GM18499 (cell line): ENCODE results near the gene PHF21B.

Experiments used
- ATAC-seq: cut with Tn5 transposase; IDR thresholded peaks from one replicate; pipeline ENCODE4 v1.9.1; 2021; ENCODE audit warnings: moderate number of reproducible peaks; ENCODE audit not compliant: insufficient read depth, unreplicated experiment

Gene PHF21B

DNA sequence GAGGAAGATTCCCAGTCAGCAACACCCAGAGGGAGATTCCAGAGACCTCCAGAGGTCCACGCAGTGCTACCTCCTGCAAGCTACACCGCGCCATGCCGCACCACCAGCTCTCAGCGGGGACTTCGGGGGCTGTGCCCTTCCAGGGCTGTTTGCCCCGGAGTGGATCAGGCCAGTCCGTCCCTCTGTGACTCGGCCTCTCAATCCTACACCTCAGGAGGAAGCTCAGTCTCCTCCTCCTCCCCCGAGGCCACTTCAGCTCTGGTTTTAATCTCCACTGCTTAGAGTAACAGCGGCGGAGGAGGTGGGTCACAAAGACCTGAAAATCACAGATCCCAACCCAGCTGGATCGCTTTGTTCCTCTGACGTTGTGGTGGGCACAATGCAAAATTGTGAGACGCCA, 68.6 kb downstream of the PHF21B start:
- no peak for ATAC-seq

DNA sequence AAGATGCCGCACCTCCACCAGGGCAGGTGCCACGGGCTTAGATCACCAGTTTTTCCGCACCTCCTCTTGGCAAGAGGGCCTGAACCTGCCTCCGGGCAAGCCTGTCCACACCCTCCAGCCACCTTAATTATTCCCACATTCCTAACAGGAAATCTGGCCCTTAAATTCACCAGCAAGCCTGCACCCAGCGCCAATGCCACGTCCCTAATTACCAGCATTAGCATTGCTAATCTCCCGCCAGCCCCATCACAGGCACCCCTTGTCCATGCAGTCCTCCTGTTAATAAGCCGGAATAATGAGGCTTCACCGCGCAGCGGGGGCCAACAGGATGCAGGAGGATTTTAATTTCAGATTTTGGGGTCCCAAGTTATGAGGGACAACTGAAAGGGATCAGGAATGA, 69.7 kb downstream of the PHF21B start:
- no peak for ATAC-seq

DNA sequence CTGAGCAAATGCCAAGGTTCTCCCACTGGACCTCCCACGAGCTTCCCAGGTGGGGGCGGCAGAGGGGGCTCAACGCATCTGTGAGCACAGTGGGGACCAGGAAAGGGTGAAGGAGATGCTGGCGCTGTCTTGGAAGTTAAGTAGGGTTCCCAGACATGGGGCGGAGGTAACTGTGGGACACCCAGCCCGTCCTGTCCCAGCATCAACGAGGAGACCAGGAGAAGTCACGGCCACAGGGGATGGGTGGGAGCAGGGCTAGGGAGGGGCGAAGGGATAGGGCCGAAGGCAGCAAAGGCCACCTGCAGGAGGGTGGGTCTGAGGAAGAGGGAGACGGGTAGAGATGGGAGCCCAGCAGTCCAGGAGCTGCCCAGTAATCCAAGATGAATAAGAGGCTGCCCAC, 70.4 kb downstream of the PHF21B start:
- no peak for ATAC-seq

DNA sequence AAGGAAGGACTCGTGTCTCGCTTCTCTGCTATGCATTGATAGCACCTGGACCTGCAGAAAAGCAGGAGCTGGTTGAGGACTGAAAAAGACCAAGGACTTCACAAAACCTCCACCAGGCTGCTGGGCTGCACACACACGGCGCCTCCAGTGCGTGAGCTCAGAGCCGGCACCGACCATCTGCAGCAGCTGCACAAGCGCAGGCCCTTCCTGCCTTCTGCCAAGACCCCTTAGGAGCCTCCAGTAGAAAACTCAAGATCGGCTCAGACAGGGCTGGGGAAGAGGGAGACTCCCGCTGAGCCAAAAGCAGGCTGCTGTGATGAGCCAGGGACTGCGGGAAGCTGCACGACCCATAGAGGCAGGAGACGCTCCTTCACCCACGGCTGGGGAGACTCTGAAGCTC, 70.9 kb downstream of the PHF21B start:
- ATAC-seq: no peak

DNA sequence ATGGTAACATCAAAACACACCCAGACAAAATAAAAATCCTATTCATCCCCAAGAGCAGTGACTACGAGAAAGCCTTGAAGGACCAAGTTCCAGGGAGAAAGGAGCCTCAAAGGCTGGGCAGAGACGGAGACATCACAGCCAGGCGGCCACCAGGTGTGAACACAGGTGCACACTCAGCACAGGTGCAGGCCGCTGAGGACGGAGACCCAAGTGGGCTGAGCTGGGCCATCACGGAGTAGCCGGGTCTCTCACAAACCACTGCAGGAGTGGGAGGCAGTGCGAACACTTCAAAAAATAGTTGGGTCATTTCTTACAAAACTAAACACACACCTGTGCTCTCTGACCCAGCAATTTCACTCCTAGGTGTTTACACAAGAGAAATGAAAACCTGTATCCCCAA, 72.6 kb downstream of the PHF21B start:
- no peak for ATAC-seq

DNA sequence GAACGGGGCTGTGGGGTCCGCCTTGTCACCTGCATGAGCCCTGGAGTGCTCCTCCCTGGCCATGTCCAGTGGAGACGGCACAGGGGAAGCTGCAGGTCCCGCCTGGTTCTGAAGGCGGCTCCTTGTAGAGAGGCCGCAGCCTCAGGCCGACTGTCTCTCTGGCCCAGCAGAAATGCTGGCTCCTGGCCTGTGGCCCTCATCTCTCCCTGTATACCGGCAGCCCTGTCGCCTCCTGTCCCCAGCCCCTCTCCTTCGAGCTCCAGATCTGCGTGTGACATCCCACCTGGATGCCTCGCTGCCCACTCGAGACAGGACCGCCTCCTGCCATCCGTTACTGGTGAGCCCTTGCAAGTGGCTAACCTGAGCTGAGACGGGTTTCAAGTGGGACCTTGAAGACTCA, 73.6 kb downstream of the PHF21B start:
- no peak for ATAC-seq

DNA sequence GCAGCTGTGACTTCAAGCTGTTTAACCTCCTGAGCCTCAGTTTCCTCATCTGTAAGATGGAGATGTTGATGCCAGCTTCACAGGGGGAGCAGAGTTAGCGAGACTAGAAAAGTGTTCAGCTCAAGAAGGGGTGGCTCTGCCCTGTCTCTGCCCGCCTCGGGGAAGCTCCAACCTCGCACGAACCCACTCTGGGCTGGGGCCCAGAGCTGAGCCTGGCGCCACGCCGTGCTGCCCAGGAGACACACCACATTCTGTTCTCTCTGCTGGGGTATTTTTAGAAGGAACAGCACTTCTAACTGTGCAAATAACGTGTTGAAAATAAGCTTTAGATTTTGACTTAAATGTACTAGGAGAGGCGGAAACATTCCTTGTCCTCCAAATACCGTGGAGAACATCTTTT, 74.1 kb downstream of the PHF21B start:
- ATAC-seq: no peak

DNA sequence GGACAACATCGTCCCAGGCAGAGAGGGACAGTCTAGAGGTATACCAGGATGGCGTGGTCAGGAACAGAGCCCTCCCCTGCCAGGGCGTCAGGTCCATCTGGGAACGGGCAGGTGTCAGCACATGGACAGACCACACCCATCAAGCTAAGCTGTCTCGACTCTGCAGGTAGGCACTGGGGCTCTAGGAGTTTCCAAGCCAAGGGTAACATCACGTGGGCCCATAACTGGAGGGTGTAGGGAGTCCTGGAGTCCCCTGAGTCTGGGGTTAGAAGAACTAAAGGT, 75.4 kb downstream of the PHF21B start:
- ATAC-seq: no peak

DNA sequence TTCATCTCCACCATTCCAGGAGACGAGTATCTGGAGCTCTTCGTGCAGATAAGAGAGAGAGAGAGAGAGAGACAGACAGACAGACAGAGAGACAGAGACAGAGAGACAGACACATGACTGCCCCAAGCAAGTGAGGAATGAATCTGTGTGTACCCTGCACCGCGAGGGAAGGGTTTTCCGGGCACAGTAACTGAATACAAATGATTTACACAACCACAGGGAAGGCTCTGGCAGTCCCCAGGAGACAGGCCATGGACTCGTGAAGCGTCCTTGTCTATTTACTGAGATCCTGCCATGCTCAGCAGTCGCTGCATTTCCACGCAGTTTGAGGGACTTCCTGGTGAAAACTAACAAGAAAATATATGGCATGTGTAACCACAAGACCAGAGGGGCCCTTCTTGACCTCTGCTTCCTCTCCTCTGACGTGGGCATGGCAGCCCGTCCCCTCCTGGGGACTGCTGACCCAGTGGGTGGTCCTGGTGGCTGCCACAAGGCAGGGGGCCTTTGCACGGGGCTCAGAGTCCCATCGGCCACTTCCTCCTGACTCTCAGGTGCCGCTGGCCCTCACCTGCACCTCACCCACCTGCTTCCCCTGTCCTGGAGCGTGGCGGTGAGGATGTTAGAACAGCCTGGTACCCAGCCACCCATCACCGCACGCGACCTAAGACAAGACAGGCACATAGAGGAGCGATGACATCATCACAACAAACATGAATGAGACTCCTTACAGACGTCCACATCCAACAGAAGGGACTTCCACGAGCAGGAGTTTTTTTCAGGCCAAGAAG, 75.9 kb downstream of the PHF21B start:
- no peak for ATAC-seq

DNA sequence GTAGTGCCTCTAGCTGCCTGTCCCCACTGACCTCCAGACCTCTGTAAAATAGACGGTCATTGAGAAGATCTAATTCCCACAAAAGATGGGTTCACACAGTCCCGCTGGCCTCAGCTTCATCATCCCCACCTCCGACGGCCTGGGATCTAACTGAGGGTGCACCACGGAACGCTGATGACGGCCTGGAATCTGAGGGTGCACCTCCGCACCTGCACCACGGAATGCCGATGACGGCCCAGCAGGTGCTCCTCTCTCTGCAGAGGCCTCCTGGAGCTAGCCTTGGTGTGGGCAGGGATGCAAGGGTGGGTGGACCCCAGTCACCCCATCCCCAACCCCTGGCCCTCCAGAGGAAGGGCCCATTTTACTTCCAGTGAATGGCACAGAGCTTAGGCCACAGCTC, 77.3 kb downstream of the PHF21B start:
- ATAC-seq: no peak

DNA sequence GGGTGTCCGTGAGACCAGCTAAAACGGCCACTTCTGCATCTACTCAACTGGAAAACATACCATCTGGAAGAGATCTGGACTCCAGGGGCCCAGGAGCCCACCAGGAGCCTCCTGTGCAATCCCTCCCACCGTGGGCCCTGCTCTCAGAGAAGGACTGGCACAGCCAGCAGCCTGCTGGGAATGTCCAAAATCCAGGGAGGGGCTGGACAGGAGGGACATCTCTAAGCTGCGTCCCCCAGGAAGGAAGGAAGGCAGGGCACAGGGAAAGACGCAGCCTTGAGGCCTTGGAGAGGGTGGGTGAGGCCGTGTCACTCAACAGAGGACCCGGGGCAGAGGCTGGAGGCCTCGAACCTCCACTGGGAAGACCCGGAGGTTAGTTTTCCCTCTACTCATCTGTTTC, 78.0 kb downstream of the PHF21B start:
- ATAC-seq: no peak

DNA sequence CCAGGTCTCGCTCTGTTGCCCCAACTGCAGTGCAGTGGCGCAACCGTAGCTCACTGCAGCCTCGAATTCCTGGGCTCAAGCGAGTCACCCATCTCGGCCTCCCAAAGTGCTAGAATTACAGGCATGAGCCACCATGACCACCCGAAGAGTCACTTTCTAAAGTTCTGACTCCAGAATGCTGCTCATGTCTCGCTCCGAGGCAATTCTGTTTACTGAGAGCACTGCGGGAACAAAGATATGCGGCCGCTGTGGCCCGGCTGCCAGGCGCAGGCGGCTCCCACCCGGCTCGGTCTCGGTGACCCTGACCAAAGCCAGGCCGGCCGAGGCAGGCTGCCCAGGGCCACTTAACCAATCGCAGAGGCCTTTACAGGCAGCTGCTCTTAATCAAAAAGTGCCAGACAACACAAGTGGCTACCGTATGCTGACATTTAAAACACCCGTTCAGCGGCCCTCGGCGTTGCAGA, 78.7 kb downstream of the PHF21B start:
- ATAC-seq: no peak

DNA sequence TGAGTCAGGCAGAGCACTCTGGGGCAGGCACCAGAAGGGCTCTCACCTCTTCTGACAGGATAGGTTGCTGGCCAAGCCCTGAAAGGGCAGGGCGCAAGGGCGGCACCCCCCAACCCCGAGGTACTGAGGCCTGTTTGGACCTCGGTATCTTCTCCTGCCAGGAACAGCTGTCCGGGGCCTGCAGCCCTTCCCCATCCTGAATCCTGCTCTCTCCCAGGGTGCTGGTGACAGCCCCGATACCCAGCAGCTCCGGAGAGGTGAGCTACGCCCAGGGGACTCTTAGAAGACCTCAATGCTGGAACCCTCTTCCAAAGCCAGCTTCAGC, 79.1 kb downstream of the PHF21B start:
- ATAC-seq: no peak

DNA sequence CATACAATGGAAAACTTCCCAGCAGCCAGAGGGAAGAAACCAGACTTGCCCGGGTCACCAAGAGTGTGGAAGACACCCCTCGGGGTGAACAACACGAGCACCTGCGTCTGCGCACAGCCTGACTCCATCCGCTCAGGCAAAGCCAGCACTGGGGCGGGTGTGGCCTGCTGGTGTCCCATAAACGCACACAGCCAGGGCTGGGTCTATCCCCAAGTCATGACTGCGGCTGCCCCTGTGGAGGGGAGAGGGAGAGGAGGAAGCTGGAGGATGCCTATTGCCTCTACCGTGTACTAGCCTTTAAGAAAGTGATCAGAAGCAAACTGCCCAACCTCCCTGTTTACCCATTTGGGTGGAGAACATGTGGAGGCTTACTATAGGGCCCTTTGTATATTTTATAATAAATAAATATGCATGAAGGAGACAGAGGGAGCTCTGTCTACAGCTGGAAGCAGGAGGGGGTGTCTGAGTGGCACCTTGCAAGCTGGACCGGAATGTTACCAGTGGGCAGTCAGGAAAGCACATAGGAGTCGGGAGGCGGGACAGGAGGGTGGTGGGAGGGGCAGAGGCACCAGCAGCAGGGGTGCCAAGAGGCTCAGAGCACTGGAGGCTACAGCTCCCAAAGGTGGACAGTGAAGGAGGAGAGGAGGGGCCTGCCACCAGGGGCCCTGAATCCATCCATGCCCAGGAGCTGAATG, 79.6 kb downstream of the PHF21B start:
- ATAC-seq: no peak

DNA sequence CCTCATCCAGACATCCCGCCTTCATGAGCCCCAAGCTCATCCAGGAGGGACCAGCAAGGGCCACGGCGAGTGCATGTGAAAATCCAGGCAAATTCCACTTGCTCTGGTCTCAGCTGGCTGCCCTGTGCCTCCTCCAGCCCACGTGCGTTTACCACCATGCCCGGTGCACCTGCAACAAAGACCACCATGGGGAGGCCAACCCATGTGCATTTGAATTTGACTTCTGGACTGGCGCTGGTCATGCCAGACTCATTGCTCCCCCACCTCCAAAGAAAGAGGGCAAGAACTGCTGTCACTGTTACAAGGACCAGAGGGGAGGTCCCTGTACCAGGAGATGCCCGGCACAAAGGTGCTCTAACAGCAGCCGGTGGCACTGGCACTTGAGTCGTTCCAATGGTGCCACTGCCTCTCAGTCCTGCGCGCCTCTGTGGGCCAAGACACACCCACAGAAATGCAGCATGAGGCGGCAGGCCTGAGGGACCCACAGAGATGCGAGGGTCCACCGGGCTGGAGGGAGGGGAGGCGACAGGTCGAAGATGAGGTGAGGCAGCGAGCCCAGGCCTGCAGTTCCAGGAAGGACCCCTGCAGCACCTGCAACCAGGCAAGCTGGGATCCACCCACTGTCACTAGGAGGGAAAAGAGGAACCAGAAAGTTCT, 80.3 kb downstream of the PHF21B start:
- ATAC-seq: no peak

DNA sequence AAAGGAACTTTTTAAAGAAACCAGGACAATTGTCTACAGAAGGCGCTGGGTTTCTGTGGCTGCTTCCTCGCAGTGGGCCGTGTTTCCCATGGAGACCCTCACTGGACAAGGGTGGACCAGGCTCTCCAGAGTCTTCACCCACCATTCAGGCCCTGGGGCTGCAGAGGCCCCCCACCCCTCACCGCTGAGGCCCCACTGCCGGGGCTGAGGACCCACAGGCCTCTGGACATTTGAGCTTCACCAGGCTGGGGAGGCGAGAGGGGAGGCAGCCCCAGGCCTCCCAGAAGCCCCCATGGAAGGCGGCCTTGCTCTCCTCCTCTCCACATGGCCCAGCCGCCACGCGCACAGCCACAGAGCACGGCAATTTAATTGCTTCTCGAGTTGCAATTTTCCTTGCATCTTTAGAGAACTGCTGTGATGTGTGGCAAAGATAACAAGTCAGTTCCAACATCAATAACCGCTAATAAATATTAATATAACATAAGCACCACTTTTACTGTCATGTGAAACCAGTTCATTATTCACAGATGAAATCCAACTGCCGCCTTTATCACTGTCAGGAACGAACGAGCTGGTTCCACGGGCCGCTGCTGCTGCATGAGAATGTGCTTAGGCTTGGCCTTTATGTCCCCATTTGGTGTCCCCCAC, 81.0 kb downstream of the PHF21B start:
- no peak for ATAC-seq

DNA sequence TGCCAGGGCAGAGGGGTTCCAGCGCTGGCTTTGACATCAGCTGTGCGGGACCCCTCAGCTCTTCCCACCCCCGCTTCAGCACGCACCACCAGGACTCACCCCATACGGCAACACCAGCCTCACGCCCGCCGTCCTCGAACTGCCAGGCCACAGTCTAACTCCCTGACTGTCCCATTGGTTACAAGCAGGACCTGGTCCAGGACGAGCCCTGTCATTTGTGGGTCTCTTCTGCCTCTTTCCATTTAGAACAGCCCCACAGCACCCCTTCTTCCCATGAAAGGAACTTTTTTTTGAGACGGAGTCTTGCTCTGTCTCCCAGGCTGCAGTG, 81.7 kb downstream of the PHF21B start:
- no peak for ATAC-seq

DNA sequence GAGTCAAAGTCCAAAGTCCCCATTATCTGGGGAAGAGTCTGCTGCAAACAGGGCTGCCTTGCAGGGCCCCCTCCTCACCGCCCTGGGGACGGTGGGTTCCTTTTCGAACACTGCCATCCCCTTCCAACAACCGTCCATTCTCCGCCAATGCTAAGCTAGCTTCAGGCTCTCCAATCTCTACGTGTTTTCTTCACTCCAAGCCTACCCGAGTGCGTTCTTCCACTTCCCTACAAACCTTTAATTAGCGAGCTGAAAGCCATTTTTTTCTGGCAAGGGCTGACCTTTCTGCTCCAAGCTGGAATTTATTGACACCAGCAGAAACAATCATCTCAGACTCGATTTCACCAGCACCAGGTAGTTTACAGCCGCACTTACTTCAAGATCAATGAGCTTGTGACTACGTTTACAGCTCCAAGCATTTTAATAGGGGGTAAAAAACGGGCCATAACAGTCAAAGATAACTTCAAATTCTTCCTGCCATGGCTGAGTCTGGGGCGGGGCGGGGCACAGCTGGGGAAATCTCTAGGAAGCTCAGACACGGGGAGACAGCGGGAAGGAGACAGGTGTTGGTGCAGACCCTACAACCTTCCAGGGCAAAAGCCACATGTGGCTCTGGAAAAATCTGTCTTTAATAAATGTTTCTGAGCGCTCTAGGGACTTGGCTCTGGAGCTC, 82.2 kb downstream of the PHF21B start:
- ATAC-seq: no peak

DNA sequence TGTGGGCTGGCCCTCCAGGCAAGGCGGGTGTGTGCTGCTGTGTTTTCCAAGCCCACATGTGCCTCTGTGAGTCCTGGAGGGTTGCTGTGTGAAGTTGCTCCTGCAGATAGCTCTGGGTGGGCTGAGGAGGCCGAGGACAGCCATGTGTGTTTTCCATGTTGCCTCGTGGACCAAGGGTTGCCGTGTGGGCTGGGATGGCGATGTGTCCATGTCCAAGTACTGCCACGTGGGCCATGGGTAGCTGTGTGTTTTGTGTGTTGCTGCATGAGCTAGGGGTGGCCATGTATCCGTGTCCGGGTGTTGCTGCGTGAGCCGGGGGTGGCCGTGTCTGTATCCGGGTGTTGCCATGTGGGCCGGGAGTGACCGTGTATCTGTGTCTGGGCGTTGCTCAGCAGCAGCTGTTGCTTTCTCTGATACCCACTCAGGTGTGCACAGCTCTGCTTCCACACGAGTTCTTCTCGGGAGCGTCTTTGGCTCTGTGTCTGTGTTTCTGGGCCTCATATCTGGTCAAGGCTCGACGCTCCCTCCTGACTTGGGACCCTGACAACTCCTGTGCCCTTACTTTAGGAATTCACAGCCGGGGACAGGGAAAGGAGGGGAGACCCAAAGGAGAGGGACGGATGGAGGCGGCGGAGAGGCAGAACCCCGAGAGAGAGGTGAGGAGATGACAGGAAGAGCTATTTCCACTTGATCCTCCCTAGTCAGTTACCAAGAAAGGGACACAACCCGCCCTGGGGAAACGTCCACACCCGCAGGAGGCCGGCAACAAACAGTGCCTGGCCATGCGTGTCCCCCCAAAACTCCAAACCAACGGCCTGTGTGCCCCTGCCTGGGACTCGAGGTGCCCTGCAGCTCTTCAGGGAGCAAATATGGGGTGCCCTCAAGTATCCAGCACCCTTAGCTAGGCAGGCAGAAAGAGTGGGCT, 83.1 kb downstream of the PHF21B start:
- no peak for ATAC-seq

DNA sequence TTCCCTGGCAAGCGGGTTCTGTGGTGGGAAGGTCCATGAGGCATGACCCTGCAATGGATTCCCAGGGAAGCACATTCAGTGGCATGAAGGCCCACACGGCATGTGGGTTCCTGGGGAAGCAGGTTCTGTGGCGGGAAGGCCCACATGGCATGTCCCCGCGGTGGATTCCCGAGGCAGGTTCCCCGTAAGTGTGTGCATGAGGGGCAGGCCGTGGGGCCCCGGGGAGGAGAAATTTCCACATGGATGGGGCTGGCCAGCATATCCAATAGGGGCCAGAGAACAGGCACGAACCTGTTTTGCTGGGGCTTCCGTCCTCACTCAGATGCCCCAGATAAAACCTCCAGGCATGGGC, 83.7 kb downstream of the PHF21B start:
- ATAC-seq: no peak
